NCI-H2227 (cell line): ENCODE results near the gene ZBTB20.
"Not testable (repeated sequence)": the region's sequence is repeated elsewhere in the genome, so short reads cannot be mapped to it uniquely, and the experiment has no call there.

Source experiments
- DNase-seq: peaks from one replicate; lab custom pipeline; 2025; ENCODE audit not compliant: unreplicated experiment; lab: John Stamatoyannopoulos, UW

The ZBTB20 gene

DNA sequence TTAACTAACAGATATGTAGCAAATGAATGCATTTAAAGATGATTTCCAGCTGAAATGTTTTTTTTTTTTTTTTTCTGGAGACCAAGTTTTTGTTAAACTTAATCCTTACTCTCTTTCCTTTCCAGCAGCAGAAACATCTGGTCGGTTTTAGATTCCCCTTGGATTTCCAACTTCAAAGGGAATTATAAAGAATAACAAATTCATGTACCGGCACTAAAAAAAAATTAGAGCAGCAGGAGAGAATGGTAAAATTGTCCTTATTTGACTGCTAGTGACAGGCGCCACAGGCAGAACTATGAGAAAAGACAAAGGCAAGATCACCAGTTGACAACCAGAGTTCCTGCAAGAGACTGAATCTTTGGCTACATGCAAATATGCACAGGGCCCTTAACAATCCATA, 459.9 kb downstream of the ZBTB20 start:
- no peak for DNase-seq

DNA sequence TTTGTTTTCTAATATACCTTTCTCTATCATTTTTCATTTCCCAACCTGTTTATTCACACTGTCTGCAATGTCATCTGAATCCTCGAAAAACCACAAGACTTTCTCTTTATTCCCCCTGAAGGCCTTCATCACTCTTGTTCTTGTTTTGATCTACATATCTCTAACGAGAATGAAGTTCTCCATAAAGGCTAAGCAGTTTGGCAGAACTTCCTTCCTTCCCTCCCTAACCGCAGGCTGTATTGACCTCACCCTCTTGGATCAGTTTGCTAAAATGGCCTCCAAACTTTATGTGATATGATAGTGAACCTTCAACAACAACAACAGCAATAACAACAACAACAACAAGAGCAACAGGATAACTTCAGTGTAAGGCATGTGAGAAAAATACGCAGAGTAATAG, 460.5 kb downstream of the ZBTB20 start:
- no peak for DNase-seq

DNA sequence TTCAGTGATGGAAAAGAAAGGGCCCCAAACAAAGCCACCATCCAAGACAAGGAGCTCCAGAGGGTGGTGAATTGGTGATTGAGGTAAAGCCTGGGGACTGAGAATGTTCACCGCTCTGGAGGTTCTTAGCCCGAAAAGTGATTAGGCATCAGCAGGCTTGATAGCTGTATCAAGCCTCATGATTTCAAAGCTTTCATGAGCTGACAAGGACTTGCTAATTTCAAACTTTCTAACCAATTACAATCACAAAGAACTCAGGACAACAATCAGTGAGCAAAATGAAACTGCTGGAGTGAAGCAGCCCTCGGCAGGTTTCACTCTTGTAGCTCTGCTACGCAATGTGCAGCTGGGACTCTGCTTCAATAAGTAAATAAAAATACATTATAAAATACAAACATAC, 461.9 kb downstream of the ZBTB20 start:
- no peak for DNase-seq

DNA sequence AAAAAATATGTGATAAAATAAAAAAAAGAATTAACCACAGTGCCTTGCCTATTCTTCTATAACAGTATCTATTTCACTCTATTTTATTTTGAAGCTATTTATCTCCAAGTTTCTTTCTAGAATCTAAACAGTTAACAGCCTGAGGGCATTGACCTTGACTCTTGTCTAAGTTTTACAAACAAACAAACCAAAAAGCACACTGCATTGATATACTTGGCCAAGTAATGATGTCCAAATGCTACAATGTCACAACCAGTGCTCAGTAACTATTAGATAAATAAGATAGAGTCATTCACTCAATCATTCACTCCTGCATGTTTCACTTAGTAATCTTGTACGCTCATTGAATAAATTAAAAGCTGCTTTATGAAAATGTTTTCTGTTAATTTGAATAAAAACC, 466.8 kb downstream of the ZBTB20 start:
- DNase-seq: no peak

DNA sequence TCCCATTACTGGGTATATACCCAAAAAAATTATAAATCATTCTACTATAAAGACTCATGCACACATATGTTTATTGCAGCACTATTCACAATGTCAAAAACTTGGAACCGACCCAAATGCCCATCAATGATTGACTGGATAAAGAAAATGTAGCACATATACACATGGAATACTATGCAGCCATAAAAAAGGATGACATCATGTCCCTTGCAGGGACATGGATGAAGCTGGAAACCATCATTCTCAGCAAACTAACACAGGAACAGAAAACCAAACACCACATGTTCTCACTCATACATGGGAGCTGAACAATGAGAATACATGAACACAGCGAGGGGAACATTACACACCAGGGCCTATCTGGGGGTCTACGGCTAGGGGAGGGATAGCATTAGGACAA, 467.3 kb downstream of the ZBTB20 start:
- DNase-seq: not testable (repeated sequence)

DNA sequence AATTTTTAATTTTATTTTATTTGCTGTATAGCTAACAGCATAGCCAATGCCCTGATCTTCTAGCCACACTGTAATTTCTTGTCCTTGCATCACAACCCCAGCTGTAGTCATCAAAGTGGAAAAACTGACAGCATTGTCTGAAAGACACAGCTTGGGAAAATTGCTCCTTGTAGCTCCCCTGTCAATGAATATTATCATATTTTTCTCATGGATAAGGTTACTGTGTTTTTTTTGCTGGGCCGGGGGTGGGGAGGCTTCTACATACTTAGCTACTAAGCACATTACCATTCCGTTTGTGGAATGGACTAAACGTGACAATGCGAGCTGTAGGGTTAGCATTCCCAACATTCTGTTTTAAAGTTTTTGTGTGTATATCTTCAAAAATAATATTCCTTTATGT, 472.0 kb downstream of the ZBTB20 start:
- no peak for DNase-seq

DNA sequence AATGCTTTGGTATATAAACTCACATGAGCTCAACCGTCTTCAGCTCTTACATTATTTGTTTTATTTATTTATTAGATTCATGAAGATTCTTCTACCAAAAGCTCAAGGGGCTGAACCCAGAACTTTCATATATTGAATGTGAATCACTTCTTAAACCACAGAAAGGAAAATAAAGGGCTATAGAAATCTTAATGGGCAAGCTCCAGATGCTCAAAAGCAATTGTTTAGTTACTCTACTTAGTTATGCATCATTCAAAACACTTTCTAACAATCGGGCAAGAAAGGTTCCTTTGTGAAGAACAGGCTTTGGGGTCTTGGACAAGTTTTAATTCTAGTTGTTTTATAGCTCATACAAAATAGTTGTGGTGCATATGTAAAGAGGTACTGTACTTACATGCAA, 473.1 kb downstream of the ZBTB20 start:
- no peak for DNase-seq

DNA sequence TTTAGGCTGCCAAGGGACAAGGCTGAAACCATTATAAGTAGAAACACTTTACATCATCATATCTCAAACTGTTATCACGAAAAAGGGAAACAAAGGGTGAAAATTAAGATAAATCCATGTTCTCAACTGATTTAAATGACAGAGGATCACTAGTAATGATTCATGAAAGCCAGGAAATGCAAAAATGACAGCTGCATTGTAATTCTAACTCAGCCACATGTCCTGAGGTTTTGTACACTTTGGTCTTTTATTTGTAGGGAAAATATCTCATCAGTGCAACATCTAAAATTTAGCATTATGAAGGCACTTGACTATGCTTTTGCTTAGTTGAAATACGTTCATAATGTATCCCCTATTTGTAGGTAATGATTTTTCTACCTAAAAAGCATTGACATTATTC, 473.6 kb downstream of the ZBTB20 start:
- no peak for DNase-seq

DNA sequence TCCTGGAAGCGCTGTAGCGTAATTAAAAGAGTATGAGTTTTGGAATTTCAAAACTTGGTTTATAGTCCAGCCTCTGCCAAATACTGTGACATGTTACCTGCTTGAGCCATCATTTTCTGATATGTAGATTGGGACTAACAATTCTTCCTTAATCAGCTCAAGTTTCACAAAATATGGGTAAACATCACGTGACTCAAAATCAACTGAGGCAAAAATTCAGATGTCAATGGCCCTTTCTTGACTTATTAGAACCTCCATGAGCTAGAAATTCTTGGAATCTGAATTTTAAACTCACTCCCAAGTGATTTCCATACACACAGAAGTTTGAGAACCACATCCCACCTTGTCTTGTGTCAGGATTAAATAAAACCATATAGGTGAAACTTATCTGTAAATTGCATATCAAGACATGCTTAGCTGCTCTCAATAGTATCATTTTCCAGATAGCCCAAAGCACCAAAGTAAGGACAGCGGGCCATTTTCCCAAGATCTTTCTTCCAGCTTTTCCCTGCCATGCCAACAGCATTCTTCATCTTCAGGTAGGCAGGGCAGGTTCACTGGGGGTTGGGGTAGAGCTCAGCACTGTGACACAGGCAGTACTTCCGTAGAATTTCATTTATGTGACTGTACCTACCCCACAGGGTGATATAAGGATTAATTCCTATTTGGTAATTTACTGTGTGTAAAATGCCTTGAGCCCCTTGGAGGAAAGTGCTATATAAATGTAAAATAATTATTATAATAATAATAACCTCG, 474.2 kb downstream of the ZBTB20 start:
- DNase-seq: no peak

DNA sequence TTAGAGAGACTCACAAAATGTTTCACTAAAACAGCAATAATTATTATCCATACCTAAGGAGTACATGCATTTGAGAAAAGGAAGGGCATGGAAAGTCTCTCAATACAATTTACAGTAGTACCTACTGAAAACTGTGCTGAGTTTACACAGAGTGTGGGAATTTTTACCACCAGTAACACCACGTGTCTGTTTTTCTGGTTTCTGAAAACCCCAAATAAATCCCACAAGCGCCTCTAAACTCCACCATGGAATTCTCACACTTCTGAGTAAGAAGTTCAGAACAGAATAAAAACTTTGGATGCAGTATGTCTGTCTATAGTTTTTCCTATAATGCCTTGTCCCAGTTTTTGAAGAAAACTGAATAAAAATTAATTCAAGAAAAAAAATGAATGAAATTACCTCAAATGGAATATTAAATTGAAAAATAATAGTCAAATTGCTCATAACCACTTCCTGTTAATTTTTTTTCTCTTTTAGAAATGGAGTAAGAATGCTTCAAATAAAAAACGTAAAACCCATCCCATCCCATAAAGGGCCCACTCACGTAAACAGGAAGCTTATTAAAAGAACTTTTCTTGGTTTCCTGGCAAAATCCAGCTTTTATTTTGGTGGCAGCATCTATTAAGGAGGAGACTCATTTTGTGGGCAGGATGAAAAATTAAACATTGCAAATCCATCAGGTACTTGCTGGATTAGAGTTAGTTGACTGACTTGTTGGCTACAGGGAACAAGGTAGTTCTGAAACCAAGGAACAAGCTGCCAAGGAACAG, 475.2 kb downstream of the ZBTB20 start:
- no peak for DNase-seq

DNA sequence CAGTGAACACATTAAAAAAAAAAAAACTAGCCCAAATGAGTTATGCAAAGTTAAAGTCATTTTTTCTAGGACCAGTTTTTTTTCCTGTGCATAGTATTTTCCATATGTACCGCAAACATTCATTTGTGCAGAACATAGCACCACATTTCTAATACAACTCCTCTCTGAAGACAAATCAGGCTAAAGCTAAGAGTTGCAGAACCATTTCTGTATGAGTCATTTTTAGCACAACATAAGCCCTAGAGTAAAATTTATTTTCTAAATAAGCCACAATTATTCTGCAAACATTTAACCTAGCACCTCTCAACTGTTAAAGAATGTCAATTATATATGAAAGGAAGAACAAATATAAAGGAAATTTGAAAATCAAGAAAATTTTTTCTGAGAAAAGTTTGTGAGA, 477.5 kb downstream of the ZBTB20 start:
- no peak for DNase-seq

DNA sequence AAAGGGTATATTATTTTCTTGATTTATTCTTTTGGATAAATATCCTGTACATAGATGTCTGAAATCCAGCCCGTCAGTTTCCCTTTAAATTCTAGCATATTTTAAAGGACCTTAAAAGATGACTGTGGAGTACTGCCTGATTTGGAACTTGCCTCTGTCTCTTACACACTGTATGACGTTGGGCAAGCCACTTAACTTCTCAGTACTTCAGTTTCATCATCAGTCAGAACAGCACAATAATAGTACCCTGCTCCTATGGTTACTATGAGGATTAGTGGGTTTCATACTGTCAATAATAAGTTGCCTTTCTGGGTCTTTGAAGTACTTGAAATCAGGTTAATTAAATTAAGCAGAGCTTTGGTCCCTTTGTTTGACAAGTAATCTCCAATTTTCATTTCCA, 479.0 kb downstream of the ZBTB20 start:
- DNase-seq: no peak

DNA sequence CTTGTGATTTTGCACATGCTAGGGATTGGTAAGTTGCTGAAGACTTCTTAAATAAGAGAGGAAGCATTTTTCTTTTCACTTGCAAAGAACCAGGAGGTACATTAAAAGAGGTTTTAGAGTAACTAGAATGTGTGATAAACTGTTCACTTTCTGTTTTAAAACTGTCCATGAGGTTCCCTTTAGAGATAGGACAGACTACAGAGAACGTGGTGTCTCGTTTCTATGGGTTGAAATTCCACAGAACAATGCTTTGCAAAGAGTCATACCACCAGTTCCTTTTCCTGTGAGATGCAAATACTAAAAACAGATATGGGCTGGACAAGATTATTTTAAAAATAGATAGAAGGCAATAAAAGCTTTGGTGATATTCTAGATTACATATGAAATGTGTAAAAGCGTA, 480.5 kb downstream of the ZBTB20 start:
- DNase-seq: no peak

DNA sequence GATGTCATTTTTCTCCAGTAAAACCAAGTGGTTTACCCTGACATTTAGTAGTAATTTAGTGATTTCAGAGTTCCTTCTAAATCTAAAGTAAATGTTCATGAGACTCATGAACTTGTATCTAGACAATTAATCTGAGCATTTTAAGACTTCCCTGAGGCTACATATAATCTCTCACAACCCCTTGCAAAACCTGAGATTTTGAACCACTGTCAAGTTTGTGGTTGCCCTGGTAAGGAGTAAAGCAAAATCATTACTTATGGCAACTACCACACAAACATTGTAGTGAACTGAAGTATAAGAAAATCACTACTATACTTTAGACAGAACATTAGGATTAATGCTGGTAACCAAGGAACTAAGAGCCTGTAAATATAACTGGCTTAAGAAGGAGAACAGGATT, 483.1 kb downstream of the ZBTB20 start:
- no peak for DNase-seq

DNA sequence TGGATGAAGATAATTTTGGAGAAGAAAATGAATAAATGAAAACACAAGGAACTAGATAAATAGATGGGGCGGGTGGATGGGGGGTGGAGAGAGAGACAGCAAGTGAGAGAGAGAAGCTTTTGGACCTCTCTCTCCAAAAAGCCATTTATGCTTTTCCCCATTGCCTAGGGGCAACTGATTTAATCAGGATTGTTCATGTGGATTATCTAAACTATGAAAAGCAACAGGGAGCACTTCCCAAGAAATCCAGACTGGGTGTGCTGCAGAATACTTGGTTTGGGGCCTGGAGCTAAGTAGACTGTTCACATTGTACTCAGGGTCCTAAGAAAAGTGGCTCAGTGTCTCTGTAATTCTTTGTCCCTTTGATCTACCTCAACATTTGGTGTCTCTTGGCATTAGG, 486.3 kb downstream of the ZBTB20 start:
- DNase-seq: peak; percentile 0

DNA sequence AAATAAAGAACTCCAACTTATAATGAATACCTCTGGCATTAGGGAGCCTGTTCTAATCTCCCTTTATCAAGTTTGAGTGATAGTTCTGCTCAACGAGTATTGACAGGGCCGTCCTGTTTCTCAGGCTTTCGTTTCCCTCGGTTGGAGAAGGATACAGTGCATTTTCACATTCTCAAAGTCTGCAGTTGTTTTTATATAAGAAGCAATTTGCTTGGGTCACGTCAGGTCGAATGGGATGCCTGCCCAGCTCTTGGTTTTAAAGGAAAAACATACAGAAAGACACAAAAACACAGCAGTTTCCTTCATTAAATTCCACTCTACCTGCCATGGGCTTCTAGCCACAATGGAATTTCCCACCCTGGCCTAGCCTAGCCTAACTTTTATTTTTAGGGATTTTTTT, 487.0 kb downstream of the ZBTB20 start:
- DNase-seq: peak; percentile 28

DNA sequence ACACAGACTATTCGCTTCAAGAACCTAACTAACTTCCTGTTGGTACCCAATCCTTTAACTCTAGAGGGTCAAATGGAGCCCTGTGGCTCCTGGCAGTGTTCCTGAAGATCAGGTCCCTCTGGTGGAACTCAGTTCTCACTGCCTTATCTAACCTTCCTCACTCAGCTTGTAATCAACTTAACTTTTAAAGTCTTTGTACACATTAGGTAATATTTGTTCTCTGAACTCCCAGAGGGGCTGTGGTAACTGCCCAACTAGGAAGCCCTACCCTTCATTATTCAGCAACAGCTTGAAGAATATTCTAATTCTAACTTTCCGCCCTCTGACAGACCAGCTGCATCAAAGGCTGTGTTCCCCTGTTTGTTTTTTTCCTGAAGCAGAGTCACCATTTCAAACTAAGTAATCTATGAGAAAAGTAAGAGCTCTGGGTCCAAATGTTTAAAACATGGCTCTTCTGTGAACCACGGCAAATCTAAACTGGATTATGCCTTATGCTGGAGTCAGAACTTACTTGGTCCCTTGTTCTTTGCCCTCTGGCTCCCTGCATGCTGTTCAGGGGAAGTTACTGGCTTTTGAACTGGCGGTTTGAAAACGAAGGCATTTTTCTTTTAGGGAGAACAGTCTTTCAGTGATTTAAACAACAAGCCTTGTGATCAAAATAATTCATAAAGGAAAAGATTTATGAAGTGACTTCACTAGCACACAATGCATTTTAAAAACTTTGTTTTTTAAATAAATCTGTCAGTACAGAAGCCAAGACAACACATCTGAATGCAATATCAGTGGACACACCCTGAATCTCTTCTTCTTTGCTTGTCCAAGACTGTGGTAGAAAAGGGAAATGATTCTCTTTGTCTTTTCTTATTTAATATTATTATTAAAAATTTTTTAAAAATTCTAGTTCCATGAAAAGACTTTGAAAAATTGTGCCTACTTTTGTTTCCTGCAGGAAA, 487.7 kb downstream of the ZBTB20 start:
- DNase-seq: no peak

DNA sequence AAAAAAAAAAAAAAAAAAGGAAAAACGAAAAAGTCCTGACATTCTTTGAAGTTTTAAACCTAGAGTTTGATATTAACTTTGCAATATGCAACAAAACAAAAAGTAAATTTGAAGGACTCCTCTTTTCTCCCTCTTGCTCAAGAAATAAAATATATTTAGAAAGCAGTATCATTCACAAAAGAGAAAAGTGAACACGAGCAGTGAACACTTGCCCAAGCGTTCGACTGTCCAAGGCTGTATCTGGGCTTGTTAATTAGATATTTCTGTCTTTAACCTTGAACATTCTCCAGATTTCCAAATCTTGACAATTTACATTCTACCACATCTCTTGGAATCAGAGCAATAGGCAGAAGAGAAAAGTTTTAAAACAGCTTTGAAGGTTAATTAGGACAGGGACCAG, 495.5 kb downstream of the ZBTB20 start:
- no peak for DNase-seq

DNA sequence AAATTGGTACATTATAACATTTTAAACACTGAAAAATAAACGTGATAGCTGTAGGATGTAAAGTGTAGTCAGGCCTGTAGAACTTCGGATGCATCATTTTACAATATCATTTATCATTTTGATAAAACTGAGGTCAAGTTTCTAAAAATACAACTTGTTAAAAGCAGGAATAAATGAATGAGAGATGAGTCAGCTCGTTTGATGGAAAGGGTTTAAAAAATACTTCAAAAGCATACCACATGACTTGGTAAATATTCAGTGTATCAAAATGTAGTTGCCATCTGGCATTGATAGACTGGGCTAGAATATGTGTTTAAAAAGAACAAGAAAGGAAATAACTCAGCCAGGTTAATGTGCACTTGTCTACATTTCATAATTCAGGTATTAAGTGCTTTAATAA, 496.3 kb downstream of the ZBTB20 start:
- no peak for DNase-seq

DNA sequence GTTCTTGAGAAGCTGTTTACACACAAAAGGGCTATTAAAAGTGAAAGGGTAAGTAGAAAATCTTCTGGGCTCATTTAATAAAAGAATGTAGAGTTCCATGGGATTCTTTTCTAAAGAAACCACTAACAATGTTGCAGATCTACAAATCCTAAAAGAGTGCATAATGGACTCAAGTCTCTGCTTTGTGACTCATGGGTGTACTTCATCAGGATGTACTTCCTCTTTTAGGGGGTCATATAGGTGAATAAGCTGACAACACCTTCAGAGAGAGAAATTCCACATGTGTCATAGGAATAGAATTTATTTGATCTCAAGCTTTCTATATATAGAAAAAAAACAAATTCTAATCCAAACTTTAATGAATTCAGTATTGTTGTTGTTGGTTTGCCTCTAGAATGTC, 497.8 kb downstream of the ZBTB20 start:
- no peak for DNase-seq

DNA sequence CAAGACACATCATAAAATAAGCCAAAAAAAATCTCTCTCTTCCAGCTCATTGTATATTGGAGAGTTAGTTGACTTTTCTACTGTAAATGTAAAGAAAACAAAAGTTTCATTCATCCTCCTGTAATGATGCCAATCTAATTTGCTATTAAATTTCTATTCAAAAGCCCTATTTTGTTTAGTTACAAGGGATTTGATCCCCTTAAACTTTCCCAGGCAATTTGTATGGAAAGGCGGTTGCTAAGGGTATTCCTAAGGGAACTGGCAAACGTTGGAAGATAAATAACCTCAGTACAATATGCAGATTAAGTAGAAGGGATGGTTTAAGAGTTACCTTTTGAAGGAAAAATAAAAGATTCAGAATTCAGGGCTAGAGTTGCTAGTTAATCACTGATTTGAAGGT, 500.6 kb downstream of the ZBTB20 start:
- no peak for DNase-seq

DNA sequence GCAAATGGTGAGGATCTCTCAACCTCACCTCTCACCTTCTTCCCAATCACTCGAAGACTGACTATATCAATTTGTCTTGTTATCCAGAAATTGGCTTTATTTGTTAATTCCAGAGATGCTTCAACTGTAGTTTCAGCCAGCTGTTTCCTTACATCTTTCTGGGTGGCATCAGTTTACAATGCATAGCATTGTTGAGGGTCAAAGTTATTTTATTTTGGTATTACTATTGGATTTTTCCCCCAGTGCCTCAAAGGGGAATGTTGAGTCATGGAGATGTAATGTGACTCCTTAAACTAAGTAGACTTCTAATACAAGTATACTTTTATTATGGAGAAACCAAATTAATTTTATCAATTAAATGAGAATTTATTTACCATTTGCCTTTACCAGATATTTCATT, 501.7 kb downstream of the ZBTB20 start:
- DNase-seq: no peak
